ENCODE measurements around the gene ARSB. TPM values are rescaled to one million over a fixed set of nuclear protein-coding genes. Genes with fewer than 3 reads are reported as not detected.

ARSB gene
- total RNA-seq, 4 donors from 2014 or later, result 23.0 to 109 (median 52.6) TPM

DNA sequence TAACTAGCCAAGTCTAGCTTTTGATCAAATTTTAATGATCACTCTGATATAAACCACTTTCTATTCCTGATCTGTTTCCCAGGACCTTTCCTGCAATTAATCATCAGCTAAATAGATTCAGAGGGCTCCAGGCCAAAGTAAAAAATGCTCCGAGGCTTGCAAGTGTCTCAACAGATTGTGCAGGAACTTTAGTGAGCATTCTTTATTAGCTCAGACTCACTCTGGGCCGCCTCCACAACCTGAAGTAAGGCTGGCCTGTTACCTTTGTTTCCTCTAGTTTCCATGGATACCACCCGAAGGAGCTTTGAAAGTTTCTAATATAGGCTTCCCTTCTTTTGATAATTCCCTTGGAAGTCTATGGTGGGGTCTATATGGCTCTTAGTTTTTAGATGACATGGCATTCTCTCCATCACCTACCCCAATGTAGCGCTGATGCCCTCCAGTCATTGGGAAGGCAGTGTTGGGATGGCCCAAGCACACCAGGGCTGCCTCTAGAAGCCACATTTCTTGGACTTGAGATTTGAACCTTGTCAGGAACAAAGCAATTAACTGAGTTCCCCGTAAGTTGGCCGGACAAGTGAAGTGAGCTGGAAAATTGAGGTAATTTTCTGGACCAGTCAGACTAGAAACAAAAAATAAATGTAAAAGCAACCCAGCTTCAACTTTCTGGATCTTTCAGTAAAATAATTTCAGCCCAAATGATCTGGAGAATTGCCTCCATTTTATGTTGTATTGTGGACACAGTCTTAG, 238.9 kb downstream of the ARSB start:
- Histone ChIP-seq H3K9me3 (no peaks in the 10 kb centered on the region), H3K4me3 (no peak overlapping the region), H3K27me3 (no peaks in the 10 kb centered on the region), H3K4me1 (peaks cover 2 to 31% (median 16%) of the 10 kb centered on the region in 3 donors), H3K36me3 (no peaks in the 10 kb centered on the region), H3K27ac (no peak overlapping the region)
- no peak for ATAC-seq
- TF ChIP-seq, protein P1, sequence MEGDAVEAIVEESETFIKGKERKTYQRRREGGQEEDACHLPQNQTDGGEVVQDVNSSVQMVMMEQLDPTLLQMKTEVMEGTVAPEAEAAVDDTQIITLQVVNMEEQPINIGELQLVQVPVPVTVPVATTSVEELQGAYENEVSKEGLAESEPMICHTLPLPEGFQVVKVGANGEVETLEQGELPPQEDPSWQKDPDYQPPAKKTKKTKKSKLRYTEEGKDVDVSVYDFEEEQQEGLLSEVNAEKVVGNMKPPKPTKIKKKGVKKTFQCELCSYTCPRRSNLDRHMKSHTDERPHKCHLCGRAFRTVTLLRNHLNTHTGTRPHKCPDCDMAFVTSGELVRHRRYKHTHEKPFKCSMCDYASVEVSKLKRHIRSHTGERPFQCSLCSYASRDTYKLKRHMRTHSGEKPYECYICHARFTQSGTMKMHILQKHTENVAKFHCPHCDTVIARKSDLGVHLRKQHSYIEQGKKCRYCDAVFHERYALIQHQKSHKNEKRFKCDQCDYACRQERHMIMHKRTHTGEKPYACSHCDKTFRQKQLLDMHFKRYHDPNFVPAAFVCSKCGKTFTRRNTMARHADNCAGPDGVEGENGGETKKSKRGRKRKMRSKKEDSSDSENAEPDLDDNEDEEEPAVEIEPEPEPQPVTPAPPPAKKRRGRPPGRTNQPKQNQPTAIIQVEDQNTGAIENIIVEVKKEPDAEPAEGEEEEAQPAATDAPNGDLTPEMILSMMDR (IDR thresholded peaks at IDR 0.05), result no peak
- TF ChIP-seq EP300 (IDR thresholded peaks at IDR 0.05), result no peak
- no peak for TF ChIP-seq POLR2A (IDR thresholded peaks at IDR 0.05)
- no peak for TF ChIP-seq POLR2AphosphoS5 (IDR thresholded peaks at IDR 0.05)
- WGBS, 2 donors (ENCODE audit: low coverage in 1 of 2), result 42 to 68% methylated on average over 3 to 6 of the region's 6 CpGs

DNA sequence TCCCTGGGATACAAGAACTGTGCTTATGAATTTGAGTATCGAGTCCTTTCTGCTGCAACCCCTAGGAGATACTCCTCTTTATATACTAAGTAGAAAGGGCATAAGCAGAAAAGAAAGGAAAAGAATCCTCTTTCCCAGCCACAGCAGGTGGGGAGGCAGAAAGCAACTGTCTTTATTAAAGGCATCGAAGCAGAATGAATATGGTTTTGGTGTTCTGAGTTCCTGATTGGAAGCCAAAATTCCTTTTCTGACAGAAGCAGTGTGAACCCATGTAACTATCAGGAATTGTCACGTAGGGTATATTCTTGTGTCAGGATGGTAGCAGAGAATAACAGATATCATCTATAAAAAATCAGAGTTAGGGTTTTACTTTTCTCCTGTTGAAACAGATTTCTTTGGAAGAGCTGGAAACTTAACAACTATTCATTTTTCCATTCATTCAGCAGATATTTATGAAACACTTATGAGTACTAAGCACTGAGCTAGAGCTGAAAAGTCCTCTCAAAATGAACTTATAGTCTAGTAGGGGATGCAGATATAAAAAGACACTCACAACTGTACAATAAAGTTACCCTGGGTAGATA, 240.1 kb downstream of the ARSB start:
- no peak overlapping the region for H3K27ac ChIP-seq
- H3K36me3 ChIP-seq, result no peaks in the 10 kb centered on the region
- H3K4me1 ChIP-seq, result peaks cover 2 to 31% (median 16%) of the 10 kb centered on the region in 3 donors
- H3K4me3 ChIP-seq, result no peak overlapping the region
- no peaks in the 10 kb centered on the region for H3K27me3 ChIP-seq
- no peak for ATAC-seq
- TF ChIP-seq, protein P1 (IDR thresholded peaks at IDR 0.05), result no peak
- TF ChIP-seq POLR2AphosphoS5 (IDR thresholded peaks at IDR 0.05) (no peak), EP300 (IDR thresholded peaks at IDR 0.05) (no peak), POLR2A (IDR thresholded peaks at IDR 0.05) (no peak)
- 20 to 27% methylated on average over 2 to 3 of the region's 3 CpGs for WGBS, 2 donors (ENCODE audit: low coverage in 1 of 2)
- H3K9me3 ChIP-seq, result no peaks in the 10 kb centered on the region

DNA sequence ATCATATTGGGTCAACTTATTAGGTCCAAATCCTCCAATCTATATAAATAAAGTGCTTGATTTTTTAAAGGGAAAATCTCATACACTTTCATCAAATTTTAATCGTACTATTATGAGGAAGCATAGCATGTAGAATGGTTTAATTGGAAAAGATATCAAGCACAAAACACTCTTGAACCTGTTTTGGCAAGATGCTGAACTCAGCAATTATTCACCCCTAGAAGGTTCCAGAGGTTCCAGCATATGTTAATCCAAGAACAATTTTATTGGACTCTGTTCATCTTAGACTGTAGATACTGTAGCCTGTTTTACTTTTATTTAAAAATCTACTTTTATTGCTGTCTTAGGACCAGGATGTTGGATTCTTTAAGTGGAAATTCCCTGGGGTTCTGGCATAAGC, 244.1 kb downstream of the ARSB start:
- H3K4me3 ChIP-seq, result no peak overlapping the region
- H3K36me3 ChIP-seq, result no peaks in the 10 kb centered on the region
- H3K4me1 ChIP-seq, result peaks cover 2 to 17% (median 8%) of the 10 kb centered on the region in 3 donors
- H3K27ac ChIP-seq, result no peak overlapping the region
- 100% methylated on average over 1 of the region's 1 CpG for WGBS, 2 donors (ENCODE audit: low coverage in 1 of 2)
- ATAC-seq, result no peak
- H3K9me3 ChIP-seq, result peaks cover 0 to 2% (median 0%) of the 10 kb centered on the region in 3 donors
- no peak for TF ChIP-seq POLR2A (IDR thresholded peaks at IDR 0.05)
- no peak for TF ChIP-seq POLR2AphosphoS5 (IDR thresholded peaks at IDR 0.05)
- no peak for TF ChIP-seq EP300 (IDR thresholded peaks at IDR 0.05)
- TF ChIP-seq, protein P1 (IDR thresholded peaks at IDR 0.05), result no peak
- no peaks in the 10 kb centered on the region for H3K27me3 ChIP-seq

DNA sequence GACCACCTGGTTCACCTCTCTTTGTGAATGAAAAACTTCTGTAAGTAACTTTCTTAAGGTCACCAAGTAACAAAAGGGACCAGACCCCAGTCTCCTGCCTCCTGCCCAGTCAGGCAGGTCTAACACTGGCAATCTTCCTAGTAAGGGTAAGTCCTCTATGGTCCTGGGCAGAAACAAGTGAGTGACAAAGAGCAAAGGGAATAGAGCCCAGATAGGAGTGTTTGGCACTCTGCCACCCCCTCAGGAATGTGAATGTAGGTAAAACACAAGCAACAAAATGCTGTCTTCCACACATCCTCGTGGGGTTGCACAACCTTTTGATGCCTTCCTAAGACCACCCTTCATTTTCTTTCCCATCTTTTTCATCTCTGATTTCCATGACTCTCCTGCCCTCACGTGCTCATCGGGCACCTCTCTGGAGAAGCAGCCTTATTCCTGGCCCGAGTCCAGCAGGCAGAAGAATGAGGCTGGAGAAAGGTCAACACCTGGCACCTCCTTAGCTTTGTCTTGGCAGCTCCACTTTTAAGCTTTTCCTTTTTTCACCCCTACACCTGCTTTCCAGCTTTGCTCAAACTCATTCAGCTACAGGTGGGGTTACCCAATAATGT, 246.3 kb downstream of the ARSB start:
- 63 to 71% methylated on average over 2 to 4 of the region's 4 CpGs for WGBS, 2 donors (ENCODE audit: low coverage in 1 of 2)
- Histone ChIP-seq H3K27ac (no peak overlapping the region), H3K4me1 (no peaks in the 10 kb centered on the region), H3K9me3 (peaks cover 0 to 10% (median 0%) of the 10 kb centered on the region in 3 donors), H3K4me3 (no peak overlapping the region), H3K36me3 (no peaks in the 10 kb centered on the region), H3K27me3 (no peaks in the 10 kb centered on the region)
- no peak for ATAC-seq
- TF ChIP-seq EP300 (IDR thresholded peaks at IDR 0.05), result no peak
- TF ChIP-seq, protein P1 (IDR thresholded peaks at IDR 0.05), result no peak
- TF ChIP-seq POLR2A (IDR thresholded peaks at IDR 0.05), result no peak

All from gastroesophageal sphincter (tissue), 4 donors.